Activated T-cell treated with anti-CD3 and anti-CD28 coated beads, Interleukin-2, amount 50 U/mL, for 72 hours (primary cell): Measurements from ENCODE around the gene TLR5. TPM values are rescaled to one million over a fixed set of nuclear protein-coding genes. Genes with fewer than 3 reads are reported as not detected.
"Not testable (repeated sequence)": the region's sequence is repeated elsewhere in the genome, so short reads cannot be mapped to it uniquely, and the experiment has no call there.

Experiments used
- ATAC-seq, 2 donors: fragments of 150-1000 bp; cut with Tn5 transposase; replicated peaks in 1 of 2; 2 replicates each; pipeline ENCODE4 v1.10.0; 2021; ENCODE audit warnings: moderate library complexity in 2 of 2, mild to moderate bottlenecking in 1 of 2
- DNase-seq, 2 donors: peaks; one replicate each; pipeline ENCODE4 v3.0.0; 2021 to 2022; ENCODE audit warnings: mixed read lengths in 1 of 2
- H3K27ac Mint-ChIP-seq: one replicate; pipeline ENCODE4 v1.8.0; 2022; ENCODE audit warnings: mild to moderate bottlenecking, moderate library complexity, mixed read lengths
- H3K27me3 Mint-ChIP-seq: one replicate; pipeline ENCODE4 v1.8.0; 2022; ENCODE audit warnings: low read depth, mixed read lengths
- H3K36me3 Mint-ChIP-seq, 2 donors: one replicate each; pipeline ENCODE4 v1.8.0; 2022; ENCODE audit warnings: mixed read lengths in 2 of 2, mild to moderate bottlenecking in 1 of 2; ENCODE audit not compliant: insufficient read depth in 2 of 2
- H3K4me1 Mint-ChIP-seq: one replicate; pipeline ENCODE4 v1.8.0; 2022; ENCODE audit warnings: low read depth, mixed read lengths
- H3K4me3 Mint-ChIP-seq, 2 donors: one replicate each; pipeline ENCODE4 v1.8.0; 2022; ENCODE audit warnings: mild to moderate bottlenecking in 2 of 2, mixed read lengths in 2 of 2, moderate library complexity in 2 of 2
- H3K9me3 Mint-ChIP-seq, 2 donors: one replicate each; pipeline ENCODE4 v1.8.0; 2022; ENCODE audit warnings: mixed read lengths in 2 of 2
- total RNA-seq, 2 donors: library from RNA; stranded (reverse); gene quantifications; one replicate each; pipeline ENCODE4 v1.2.3, GENCODE V29; 2022

Gene TLR5
- total RNA-seq, 2 donors from 2014 or later, result 0.60 to 1.4 TPM

DNA sequence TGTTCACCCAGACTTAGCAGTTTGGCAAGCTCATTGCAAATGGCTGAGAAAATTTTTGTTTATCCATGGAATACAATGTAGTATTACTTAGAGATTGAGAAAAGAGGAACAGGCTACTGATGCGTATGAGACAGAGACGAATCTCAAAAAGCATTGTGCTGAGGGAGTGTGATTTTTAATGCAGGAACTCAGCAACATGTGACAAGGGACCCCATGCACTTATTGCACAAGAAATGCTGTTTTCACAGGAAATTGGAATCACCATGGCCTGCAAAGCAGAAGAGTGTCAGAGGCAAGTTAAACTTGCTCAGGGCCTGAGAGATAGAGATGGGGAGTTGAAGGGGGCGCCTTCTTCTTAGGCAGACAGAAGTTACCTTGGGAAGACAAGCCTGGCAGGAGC is 32.6 kb upstream of the TLR5 start:
- DNase-seq (no peak), ATAC-seq (no peak)
- Mint-ChIP-seq H3K9me3 (no peaks in the 10 kb centered on the region), H3K36me3 (peaks cover 0 to 3% of the 10 kb centered on the region in 2 donors), H3K4me1 (peaks cover 2% of the 10 kb centered on the region), H3K4me3 (no peak overlapping the region), H3K27me3 (peaks cover 16% of the 10 kb centered on the region), H3K27ac (peak overlapping the region; percentile 49)

DNA sequence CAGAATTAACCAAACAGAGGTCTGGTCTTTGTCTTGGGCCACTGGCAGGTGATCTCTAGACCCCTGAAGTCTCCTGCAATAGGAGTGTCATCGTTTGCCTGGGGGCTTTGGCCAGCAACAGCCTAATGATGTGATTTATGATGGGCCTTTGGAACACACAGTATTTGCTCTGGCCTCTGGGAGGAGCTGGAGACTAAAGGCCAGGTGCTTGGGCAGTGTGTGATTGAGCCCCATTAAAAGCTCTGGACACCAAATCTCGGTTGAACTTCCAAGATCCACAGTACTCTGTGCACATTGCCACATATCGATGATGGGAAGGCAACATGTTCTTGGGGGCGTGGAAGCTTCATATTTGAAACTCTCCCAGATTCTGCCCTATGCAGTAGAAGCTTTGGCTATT is 32.0 kb upstream of the TLR5 start:
- ATAC-seq, result no peak
- H3K27ac Mint-ChIP-seq, result no peak overlapping the region
- no peak for DNase-seq
- peaks cover 2 to 3% of the 10 kb centered on the region in 2 donors for H3K36me3 Mint-ChIP-seq
- peaks cover 14% of the 10 kb centered on the region for H3K27me3 Mint-ChIP-seq
- H3K9me3 Mint-ChIP-seq, result peaks cover 0 to under 1% of the 10 kb centered on the region in 2 donors
- H3K4me3 Mint-ChIP-seq, result no peak overlapping the region
- H3K4me1 Mint-ChIP-seq, result no peaks in the 10 kb centered on the region

DNA sequence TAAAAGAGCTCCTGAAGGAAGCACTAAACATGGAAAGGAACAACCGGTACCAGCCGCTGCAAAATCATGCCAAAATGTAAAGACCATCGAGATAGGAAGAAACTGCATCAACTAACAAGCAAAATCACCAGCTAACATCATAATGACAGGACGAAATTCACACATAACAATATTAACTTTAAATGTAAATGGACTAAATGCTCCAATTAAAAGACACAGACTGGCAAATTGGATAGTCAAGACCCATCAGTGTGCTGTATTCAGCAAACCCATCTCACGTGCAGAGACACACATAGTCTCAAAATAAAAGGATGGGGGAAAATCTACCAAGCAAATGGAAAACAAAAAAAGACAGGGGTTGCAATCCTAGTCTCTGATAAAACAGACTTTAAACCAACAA is 26.4 kb upstream of the TLR5 start:
- H3K27ac Mint-ChIP-seq, H3K9me3 Mint-ChIP-seq, ATAC-seq, DNase-seq, H3K4me3 Mint-ChIP-seq, H3K4me1 Mint-ChIP-seq, H3K36me3 Mint-ChIP-seq, H3K27me3 Mint-ChIP-seq: not testable (repeated sequence)

DNA sequence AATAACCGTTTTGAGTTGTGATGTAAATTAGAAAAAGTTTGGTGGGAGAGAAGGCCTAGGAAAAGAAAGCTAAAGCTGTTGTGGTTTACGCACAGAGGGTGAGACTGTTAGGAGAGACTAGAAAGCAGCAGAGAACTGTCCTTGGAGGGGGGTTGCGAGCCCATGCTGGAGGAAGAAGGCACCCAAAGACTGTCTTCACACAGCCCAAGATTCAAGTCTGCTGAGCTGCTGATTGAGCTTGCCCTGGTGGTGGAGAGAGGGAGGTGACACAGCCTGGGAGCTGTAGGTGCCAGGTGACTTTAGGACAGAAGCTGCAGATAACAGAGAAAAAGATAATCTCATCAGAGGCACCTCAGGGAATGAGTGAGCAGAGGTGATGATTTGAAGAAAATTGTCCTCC is 18.3 kb upstream of the TLR5 start:
- H3K9me3 Mint-ChIP-seq, result no peaks in the 10 kb centered on the region
- no peaks in the 10 kb centered on the region for H3K27me3 Mint-ChIP-seq
- no peaks in the 10 kb centered on the region for H3K36me3 Mint-ChIP-seq
- DNase-seq (no peak), ATAC-seq (no peak)
- no peak overlapping the region for H3K4me3 Mint-ChIP-seq
- H3K27ac Mint-ChIP-seq, result no peak overlapping the region
- peaks cover 6% of the 10 kb centered on the region for H3K4me1 Mint-ChIP-seq

DNA sequence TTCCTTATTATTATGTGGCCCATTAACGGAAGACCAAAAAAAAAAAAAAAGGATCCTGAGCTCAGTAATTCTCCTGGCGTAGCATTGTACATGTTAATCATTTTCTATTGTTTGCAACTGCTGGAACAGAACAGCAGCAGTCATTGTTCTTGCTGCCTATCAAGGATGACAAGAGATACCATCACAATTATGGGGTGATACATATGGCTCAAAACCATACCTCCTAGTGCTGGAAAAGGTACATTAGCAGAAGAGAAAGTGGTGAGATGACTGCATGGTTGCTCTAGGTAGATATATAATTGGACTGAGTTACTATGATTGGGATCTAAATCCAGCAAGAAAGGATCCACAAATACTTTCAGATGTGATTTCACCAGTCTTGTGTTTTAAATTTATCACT is 13.3 kb upstream of the TLR5 start:
- H3K27me3 Mint-ChIP-seq, result no peaks in the 10 kb centered on the region
- no peak overlapping the region for H3K4me3 Mint-ChIP-seq
- no peaks in the 10 kb centered on the region for H3K9me3 Mint-ChIP-seq
- ATAC-seq, result no peak
- no peak for DNase-seq
- no peak overlapping the region for H3K27ac Mint-ChIP-seq
- H3K36me3 Mint-ChIP-seq, result no peaks in the 10 kb centered on the region
- peaks cover 16% of the 10 kb centered on the region for H3K4me1 Mint-ChIP-seq

DNA sequence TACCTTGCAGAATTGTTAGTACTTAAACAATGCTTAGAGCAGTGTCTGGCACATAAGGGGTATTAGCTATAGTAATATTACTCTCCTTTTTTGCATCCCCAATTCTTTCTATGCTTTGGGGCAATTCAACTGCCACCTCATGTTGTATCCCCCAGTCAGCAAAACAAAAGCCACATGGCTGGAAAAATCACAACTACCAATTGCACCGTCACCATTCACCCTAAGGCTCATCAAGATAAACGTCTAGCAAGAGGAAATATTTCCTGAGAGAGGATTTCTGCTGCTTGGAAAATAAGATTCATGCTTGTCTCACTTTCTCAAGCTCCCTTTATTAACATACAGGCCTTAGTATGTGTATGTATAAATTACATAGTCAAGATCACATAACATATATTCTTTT is 12.1 kb upstream of the TLR5 start:
- Mint-ChIP-seq H3K4me1 (peaks cover 12% of the 10 kb centered on the region), H3K9me3 (no peaks in the 10 kb centered on the region), H3K27ac (no peak overlapping the region), H3K27me3 (no peaks in the 10 kb centered on the region), H3K4me3 (no peak overlapping the region), H3K36me3 (no peaks in the 10 kb centered on the region)
- ATAC-seq (no peak), DNase-seq (no peak)

DNA sequence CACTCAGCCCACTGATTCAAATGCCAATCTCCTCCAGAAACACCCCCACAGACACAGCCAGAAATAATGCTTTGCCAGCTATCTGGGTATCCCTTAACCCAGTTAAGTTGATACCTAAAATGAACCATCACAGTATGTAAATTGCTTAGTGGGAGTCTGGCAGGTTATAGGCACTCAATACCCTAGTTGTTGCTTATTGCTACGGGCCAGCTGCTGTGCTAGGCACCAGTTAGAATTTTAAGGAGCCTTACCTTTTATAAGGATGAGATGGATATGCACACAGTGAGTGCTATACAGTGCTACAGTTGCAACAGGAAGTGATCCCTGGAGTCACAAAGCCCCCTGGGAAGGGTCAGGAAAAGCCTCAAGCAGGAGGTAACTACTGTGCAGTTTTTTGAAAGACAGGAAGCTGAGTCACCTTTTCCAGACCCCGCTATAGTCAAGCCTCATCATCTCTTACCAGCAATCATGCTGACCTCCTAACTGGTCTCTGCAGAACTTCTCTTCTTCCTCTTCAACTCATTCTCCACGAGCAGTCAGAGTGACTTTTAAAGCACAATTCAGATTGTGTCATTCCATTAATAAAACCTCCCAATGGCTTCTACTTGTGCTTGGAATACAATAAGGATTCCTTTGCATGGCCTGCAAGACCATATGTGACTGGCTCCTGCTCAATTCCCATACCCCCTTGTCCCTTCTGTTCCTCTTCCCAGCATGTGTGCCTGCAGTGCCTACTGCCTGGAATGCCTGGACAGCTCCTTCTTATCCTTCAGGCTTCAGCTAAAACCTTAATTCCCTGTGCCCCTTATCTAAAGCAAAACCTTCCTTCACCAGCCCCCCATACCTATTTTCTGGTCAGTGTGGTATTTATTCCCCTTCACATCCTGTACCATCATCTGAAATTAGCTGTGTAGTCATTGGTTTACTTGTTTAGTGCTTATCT is 10.4 kb upstream of the TLR5 start:
- ATAC-seq (peak; percentile 56 to 68), DNase-seq (no peak)
- H3K4me3 Mint-ChIP-seq, result peak overlapping the region in 1 of 2 donors; percentile 25
- H3K9me3 Mint-ChIP-seq, result no peaks in the 10 kb centered on the region
- no peak overlapping the region for H3K27ac Mint-ChIP-seq
- peaks cover 12% of the 10 kb centered on the region for H3K4me1 Mint-ChIP-seq
- H3K27me3 Mint-ChIP-seq, result no peaks in the 10 kb centered on the region
- no peaks in the 10 kb centered on the region for H3K36me3 Mint-ChIP-seq

DNA sequence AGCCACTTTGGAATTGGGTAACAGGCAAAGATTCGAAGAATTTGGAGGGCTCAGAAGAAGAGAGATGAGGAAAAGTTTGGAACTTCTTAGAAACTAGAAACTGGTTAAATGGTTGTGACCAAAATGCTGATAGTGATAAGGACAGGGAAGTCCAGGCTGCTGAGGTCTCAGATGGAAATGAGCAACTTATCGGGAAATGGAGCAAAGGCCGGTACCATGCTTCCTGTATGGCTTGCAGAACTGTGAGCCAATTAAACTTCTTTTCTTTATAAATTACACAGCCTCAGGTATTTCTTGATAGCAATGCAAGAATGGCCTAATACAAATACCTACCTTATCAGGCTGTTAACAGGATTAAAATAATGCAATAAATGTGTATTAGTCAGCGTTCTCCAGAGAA is 9.4 kb upstream of the TLR5 start:
- H3K27ac Mint-ChIP-seq, result peak overlapping the region; percentile 50
- ATAC-seq, result no peak
- H3K36me3 Mint-ChIP-seq, result no peaks in the 10 kb centered on the region
- H3K27me3 Mint-ChIP-seq, result no peaks in the 10 kb centered on the region
- no peak overlapping the region for H3K4me3 Mint-ChIP-seq
- no peak for DNase-seq
- peaks cover 12% of the 10 kb centered on the region for H3K4me1 Mint-ChIP-seq
- H3K9me3 Mint-ChIP-seq, result peaks cover 0 to 4% of the 10 kb centered on the region in 2 donors

DNA sequence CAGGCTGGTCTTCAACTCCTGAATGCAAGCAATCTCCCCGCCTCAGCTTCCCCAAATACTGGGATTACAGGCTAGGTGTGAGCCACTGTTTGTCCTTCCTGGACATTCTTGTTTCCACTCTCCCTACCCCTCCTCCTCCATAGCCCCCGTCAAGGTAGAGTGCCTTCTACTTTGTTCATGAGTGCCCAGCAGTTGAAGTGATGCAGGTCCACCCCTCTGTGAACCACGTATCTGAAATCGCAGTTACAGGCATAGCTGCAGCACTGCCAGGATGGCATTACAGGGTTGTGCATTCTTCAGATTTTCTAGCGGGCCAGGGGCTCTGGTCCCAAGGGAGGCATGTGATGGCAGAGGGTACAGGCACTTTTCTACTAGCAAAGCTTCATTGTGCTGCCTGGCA is 7.4 kb upstream of the TLR5 start:
- H3K27me3 Mint-ChIP-seq, result no peaks in the 10 kb centered on the region
- H3K9me3 Mint-ChIP-seq, result peaks cover 6 to 7% of the 10 kb centered on the region in 2 donors
- H3K4me1 Mint-ChIP-seq, result peaks cover 12% of the 10 kb centered on the region

DNA sequence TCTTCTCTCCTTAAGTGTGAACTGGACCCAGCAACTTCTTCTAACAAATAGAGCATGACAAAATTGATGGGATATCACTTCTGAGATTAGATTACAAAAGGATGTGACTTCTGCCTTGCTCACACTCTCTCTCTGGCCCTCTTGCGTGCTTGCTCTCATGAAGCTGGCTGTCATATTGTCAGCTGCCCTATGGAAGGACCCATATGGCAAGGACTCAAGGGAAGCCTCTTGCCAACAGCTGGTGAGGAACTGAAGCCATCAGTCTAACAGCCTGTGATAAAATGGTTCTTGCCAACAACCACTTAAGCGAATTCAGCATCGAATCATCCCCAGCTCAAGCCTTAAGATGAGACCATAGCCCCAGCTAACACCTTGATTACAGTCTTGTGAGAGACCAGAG is 4.8 kb upstream of the TLR5 start:
- Mint-ChIP-seq H3K9me3 (peaks cover 6 to 7% of the 10 kb centered on the region in 2 donors), H3K4me3 (no peak overlapping the region), H3K4me1 (peaks cover 14% of the 10 kb centered on the region), H3K36me3 (no peaks in the 10 kb centered on the region), H3K27ac (no peak overlapping the region), H3K27me3 (no peaks in the 10 kb centered on the region)
- no peak for ATAC-seq
- DNase-seq, result no peak

More for the DNA sequence above, 7.4 kb upstream of the TLR5 start:
- DNase-seq, result no peak
- no peak for ATAC-seq
- Mint-ChIP-seq H3K36me3 (no peaks in the 10 kb centered on the region), H3K4me3 (no peak overlapping the region), H3K27ac (no peak overlapping the region)

DNA sequence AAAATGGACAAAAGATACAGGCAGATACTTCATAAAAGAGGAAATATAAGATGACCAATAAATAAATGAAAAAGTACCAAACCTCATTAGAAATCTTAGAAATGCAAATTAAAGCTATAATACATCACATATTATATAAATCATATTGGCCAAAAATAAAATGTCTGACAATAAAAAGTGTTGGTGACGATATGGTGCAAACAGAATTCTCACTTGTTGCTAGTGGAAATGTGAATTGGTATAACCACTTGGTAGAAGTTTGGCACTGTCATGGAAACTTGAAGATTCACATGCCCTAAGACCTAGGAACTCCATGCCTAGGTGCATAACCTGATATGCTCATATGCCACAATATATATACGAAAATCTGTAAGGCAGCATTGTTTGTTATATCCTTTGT is 4.4 kb upstream of the TLR5 start:
- H3K36me3 Mint-ChIP-seq, result no peaks in the 10 kb centered on the region
- no peaks in the 10 kb centered on the region for H3K27me3 Mint-ChIP-seq
- H3K9me3 Mint-ChIP-seq, result peaks cover 6 to 7% of the 10 kb centered on the region in 2 donors

DNA sequence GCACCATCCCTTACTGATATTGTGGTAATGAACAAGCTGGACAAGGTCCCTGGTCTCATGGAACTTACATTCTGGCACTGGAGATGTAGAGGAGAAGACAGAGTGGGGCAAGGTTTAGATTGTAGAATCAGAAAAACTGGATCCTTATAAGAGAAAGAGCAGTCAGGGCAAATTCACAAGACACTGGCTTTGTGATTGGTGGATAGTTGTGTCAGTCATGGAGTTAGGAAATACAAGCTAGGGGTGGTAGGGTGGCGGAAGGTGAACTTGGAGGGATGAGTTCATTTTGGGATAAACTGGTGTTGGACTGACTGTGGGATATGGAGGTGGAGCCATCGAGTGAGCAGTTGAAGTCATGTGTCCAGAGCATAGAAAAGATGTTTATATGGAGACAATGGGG is 3.7 kb upstream of the TLR5 start:
- H3K36me3 Mint-ChIP-seq, result no peaks in the 10 kb centered on the region
- peaks cover 6 to 7% of the 10 kb centered on the region in 2 donors for H3K9me3 Mint-ChIP-seq
- no peaks in the 10 kb centered on the region for H3K27me3 Mint-ChIP-seq
- no peak overlapping the region for H3K4me3 Mint-ChIP-seq
- DNase-seq (no peak), ATAC-seq (no peak)
- peaks cover 14% of the 10 kb centered on the region for H3K4me1 Mint-ChIP-seq
- H3K27ac Mint-ChIP-seq, result no peak overlapping the region

More for the DNA sequence above, 4.4 kb upstream of the TLR5 start:
- H3K27ac Mint-ChIP-seq, result no peak overlapping the region
- ATAC-seq, result no peak
- DNase-seq, result no peak
- H3K4me1 Mint-ChIP-seq, result peaks cover 14% of the 10 kb centered on the region
- H3K4me3 Mint-ChIP-seq, result no peak overlapping the region

DNA sequence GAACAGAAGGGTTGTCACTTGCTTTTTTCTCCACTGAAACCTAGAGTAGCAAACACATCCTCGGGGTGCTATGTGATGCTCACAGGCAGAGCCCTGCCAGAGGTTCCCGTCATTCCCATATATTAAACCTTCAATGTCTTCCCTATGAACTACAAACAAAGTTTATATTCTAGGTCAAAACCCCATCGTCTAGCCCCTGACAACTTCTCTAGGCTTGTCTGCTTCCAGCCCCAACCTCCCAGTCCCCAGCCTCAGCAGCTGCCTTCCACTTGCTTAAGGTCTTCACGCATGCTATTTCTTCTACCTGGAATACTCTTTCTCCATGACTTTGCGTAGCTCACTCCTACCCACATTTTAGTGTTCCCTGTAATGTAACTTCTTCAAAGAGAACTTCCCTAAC is 1.9 kb upstream of the TLR5 start:
- Mint-ChIP-seq H3K4me3 (peak overlapping the region in 1 of 2 donors; percentile 14), H3K4me1 (peaks cover 14% of the 10 kb centered on the region), H3K27me3 (no peaks in the 10 kb centered on the region), H3K27ac (no peak overlapping the region), H3K9me3 (peaks cover 6 to 7% of the 10 kb centered on the region in 2 donors), H3K36me3 (no peaks in the 10 kb centered on the region)
- ATAC-seq, result no peak
- DNase-seq, result no peak

DNA sequence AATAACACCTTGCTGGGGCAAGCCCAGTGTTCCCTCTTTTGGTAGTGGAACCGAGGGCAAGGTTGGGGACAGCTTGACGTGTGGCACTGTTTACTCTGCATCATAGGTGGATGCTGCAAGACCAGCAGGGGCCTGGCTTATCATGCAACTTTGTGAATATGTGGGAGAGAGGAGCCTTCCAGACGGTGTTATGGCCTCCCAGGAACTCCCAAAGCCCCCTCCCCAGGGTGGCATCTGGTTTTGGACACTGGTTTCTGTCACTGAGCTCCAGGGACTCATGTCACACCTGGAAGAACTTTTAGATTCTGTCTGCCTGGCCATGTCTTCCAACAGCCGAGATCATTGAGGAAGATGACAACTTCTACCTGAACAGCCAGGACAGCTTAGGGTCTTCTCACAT is 1.4 kb upstream of the TLR5 start:
- H3K4me1 Mint-ChIP-seq, result peaks cover 14% of the 10 kb centered on the region
- H3K36me3 Mint-ChIP-seq, result no peaks in the 10 kb centered on the region
- H3K27me3 Mint-ChIP-seq, result no peaks in the 10 kb centered on the region
- DNase-seq (no peak), ATAC-seq (no peak)
- H3K9me3 Mint-ChIP-seq, result peaks cover 6 to 7% of the 10 kb centered on the region in 2 donors
- H3K27ac Mint-ChIP-seq, result no peak overlapping the region
- no peak overlapping the region for H3K4me3 Mint-ChIP-seq
